Heart left ventricle (tissue), 16 donors: ENCODE measurements around the gene NR3C2. TPM values are rescaled to one million over a fixed set of nuclear protein-coding genes. Genes with fewer than 3 reads are reported as not detected.

ENCODE experiments used
- ATAC-seq, 4 donors: fragments of 200-7000 bp; cut with Tn5 transposase; one replicate each; pipeline ENCODE4 v1.9.1; 2020 to 2022; ENCODE audit warnings: moderate library complexity in 4 of 4, mild to moderate bottlenecking in 3 of 4, moderate number of reproducible peaks in 1 of 4
- DNase-seq, 5 donors: peaks; one replicate each; pipeline ENCODE4 v3.0.0-alpha.2; 2020
- H3K27ac ChIP-seq, 12 donors: fragments of 200-600 bp; sonication (generic) in 4 of 12; one replicate each; pipeline versions ENCODE4 v1.5.0 to v1.8.0; 2016 to 2022; ENCODE audit warnings: mild to moderate bottlenecking in 2 of 12
- H3K27me3 ChIP-seq, 9 donors: fragments of 200-600 bp; sonication (generic) in 2 of 9; one replicate each; pipeline versions ENCODE4 v1.5.1 to v1.8.0; 2016 to 2022; ENCODE audit warnings: mild to moderate bottlenecking in 3 of 9
- H3K36me3 ChIP-seq, 9 donors: fragments of 200-600 bp; sonication (generic) in 2 of 9; one replicate each; pipeline versions ENCODE4 v1.5.0 to v1.8.0; 2018 to 2022; ENCODE audit warnings: mild to moderate bottlenecking in 2 of 9
- H3K4me1 ChIP-seq, 12 donors: fragments of 200-600 bp; sonication (generic) in 4 of 12; one replicate each; pipeline versions ENCODE4 v1.5.0 to v1.8.0; 2016 to 2022; ENCODE audit warnings: mild to moderate bottlenecking in 3 of 12
- H3K4me3 ChIP-seq, 12 donors: fragments of 200-600 bp; sonication (generic) in 4 of 12; one replicate each; pipeline versions ENCODE4 v1.5.0 to v1.8.0; 2017 to 2022; ENCODE audit warnings: mild to moderate bottlenecking in 9 of 12, moderate library complexity in 4 of 12
- H3K9me3 ChIP-seq, 12 donors: fragments of 200-600 bp; sonication (generic) in 4 of 12; one replicate each; pipeline versions ENCODE4 v1.5.0 to v1.8.0; 2016 to 2022; ENCODE audit warnings: mild to moderate bottlenecking in 1 of 12
- POLR2A ChIP-seq, 2 donors: fragments of 450-650 bp; IDR thresholded peaks; one replicate each; pipeline ENCODE4 v1.6.1; 2017; ENCODE audit warnings: antibody characterized with exemption in 2 of 2, mild to moderate bottlenecking in 2 of 2, moderate library complexity in 2 of 2
- WGBS, 4 donors: extraction: QIAGEN DNeasy Blood & Tissue Kit in 2 of 4; methylation state at CpG; one replicate each; pipeline versions ENCODE4 v1.1.5 to v1.1.7; 2013 to 2018; 5-methylcytosine and 5-hydroxymethylcytosine counted together
- intact Hi-C, 10 donors: fragments of 100-400 bp; cut with DNase I; formaldehyde crosslinking; loops; one replicate each; pipeline versions ENCODE4 v1.11.1 to v1.14.2; 2022
- polyA plus RNA-seq, 2 donors: library from polyadenylated mRNA; stranded (reverse); fragments of 200-250 nt; gene quantifications; one replicate each; pipeline ENCODE4 v1.2.3, GENCODE V29; 2013
- total RNA-seq, 9 donors: library from RNA; depleted of rRNA in 2 of 9; stranded (reverse); fragments of >200 nt in 2 of 9; fragmentation: NEBNext Ultra II Directional in 3 of 9; extraction: Animal tissue kit (Norgen Biotek cat#: 25700) in 3 of 9; gene quantifications; one replicate each; pipeline versions ENCODE4 v1.1.0 to v1.2.4, GENCODE V29; 2016 to 2023
- TF ChIP-seq, protein P1 (sequence below), 12 donors: fragments of 200-600 bp; sonication (generic) in 4 of 12; IDR thresholded peaks; one replicate each; pipeline versions ENCODE4 v1.5.0 to v1.8.0; 2018 to 2022; ENCODE audit warnings: antibody characterized with exemption in 12 of 12, mild to moderate bottlenecking in 5 of 12
- donor health status: ischemic (EF 13 %, LVEDD 7.1; RV severe dilation, severe dysfunction).
- donor health status: healthy with polysubstance abuse.
- donor health status: DM: no; HTN: yes; CAD: no.
- donor health status: DM: no; HTN: no; CAD: no.
- donor health status: ischemic (EF 25% LVEDD 6.9; RV normal size, moderate dysfunction).
- donor health status: ischemic (EF 25% LVEDD 5.7; RV mildly dilated, moderate dysfunction).
- donor health status: healthy.
- donor health status: DM: yes; HTN: yes; CAD: no.
- donor health status: ischemic (EF 35%, LVEDD 5.7; RV mildly dilated, moderate dysfunction).
- donor health status: nonischemic (EF 11% LVEDD 7.7; RV severe dilation, severe dysfunction).
- donor health status: DM: yes; HTN: yes; CAD: no.
- donor health status: PGD.
- donor health status: ischemic (EF 29% LVEDD 5.4; RV normal size, mild dysfunction).
- donor health status: nonischemic (EF 23%, LVEDD 6.1; RV moderate dilation, normal function).

Gene NR3C2
- total and polyA plus RNA-seq, 11 donors: 3.6 to 26.5 (median 18.4) TPM

GRCh38 chr4:148420397-148420796, 21.8 kb downstream of the NR3C2 start:
- Histone ChIP-seq H3K27me3 (no peaks in the 10 kb centered on the region), H3K27ac (no peak overlapping the region), H3K4me3 (no peak overlapping the region), H3K4me1 (peaks cover 0 to 47% (median 8%) of the 10 kb centered on the region in 12 donors), H3K9me3 (no peaks in the 10 kb centered on the region), H3K36me3 (no peaks in the 10 kb centered on the region)
- intact Hi-C loops: no loop called here
- WGBS, 4 donors: 44 to 96% (median 61%) methylated on average over 2 of the region's 2 CpGs
- ATAC-seq (no peak), DNase-seq (no peak)
- no peak for TF ChIP-seq POLR2A (IDR thresholded peaks at IDR 0.05)
- TF ChIP-seq, protein P1, sequence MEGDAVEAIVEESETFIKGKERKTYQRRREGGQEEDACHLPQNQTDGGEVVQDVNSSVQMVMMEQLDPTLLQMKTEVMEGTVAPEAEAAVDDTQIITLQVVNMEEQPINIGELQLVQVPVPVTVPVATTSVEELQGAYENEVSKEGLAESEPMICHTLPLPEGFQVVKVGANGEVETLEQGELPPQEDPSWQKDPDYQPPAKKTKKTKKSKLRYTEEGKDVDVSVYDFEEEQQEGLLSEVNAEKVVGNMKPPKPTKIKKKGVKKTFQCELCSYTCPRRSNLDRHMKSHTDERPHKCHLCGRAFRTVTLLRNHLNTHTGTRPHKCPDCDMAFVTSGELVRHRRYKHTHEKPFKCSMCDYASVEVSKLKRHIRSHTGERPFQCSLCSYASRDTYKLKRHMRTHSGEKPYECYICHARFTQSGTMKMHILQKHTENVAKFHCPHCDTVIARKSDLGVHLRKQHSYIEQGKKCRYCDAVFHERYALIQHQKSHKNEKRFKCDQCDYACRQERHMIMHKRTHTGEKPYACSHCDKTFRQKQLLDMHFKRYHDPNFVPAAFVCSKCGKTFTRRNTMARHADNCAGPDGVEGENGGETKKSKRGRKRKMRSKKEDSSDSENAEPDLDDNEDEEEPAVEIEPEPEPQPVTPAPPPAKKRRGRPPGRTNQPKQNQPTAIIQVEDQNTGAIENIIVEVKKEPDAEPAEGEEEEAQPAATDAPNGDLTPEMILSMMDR (IDR thresholded peaks at IDR 0.05): no peak

DNA sequence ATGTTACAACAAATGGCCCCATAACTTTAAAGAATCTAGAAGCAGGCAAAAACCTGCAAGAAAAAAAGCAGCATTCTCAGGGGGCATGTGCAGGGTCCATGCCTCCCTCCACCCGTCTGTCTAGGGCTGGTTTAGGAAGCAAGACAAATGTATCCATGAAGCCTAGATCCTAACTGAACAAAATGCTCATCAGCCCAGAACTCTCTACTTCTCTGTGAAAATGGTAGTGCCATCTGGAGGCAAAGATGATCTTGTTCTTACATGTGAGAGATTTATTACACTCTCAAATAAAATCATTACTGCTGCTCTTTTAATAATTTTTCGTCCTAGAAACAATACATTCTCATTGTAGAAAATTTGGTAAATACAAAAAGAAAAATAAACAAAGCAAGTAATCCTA, 26.7 kb downstream of the NR3C2 start:
- Histone ChIP-seq H3K27me3 (no peaks in the 10 kb centered on the region), H3K9me3 (no peaks in the 10 kb centered on the region), H3K4me1 (peaks cover 0 to 33% (median 2%) of the 10 kb centered on the region in 12 donors), H3K27ac (no peak overlapping the region), H3K36me3 (no peaks in the 10 kb centered on the region), H3K4me3 (no peak overlapping the region)
- intact Hi-C loops: no loop called here
- 73 to 83% (median 80%) methylated on average over 2 of the region's 2 CpGs for WGBS, 4 donors
- TF ChIP-seq, protein P1 (IDR thresholded peaks at IDR 0.05): peak in 6 of 12 donors; percentile 15 to 40 (median 26)
- no peak for TF ChIP-seq POLR2A (IDR thresholded peaks at IDR 0.05)
- ATAC-seq (peak in 3 of 4 donors; percentile 13 to 51 (median 39)), DNase-seq (no peak)

- TF ChIP-seq, protein P1 (IDR thresholded peaks at IDR 0.05): no peak
- no peak for TF ChIP-seq POLR2A (IDR thresholded peaks at IDR 0.05)
- ATAC-seq (no peak), DNase-seq (no peak)
- no peak overlapping the region for H3K4me3 ChIP-seq
- no peaks in the 10 kb centered on the region for H3K36me3 ChIP-seq
- peaks cover 0 to 29% (median 5%) of the 10 kb centered on the region in 12 donors for H3K4me1 ChIP-seq
- intact Hi-C loops: no loop called here
- no peaks in the 10 kb centered on the region for H3K27me3 ChIP-seq
- WGBS, 4 donors: 68 to 93% (median 88%) methylated on average over 2 of the region's 2 CpGs
- H3K9me3 ChIP-seq: no peaks in the 10 kb centered on the region
- H3K27ac ChIP-seq: no peak overlapping the region
Observed at GRCh38 chr4:148412460-148412994, 29.7 kb downstream of the NR3C2 start.

GRCh38 chr4:148405161-148405893, 36.9 kb downstream of the NR3C2 start:
- H3K36me3 ChIP-seq: no peaks in the 10 kb centered on the region
- H3K27me3 ChIP-seq: no peaks in the 10 kb centered on the region
- no peak overlapping the region for H3K27ac ChIP-seq
- ATAC-seq: no peak
- H3K4me1 ChIP-seq: peaks cover 0 to 22% (median 5%) of the 10 kb centered on the region in 12 donors
- H3K4me3 ChIP-seq: no peak overlapping the region
- TF ChIP-seq, protein P1 (IDR thresholded peaks at IDR 0.05): no peak
- no peak for TF ChIP-seq POLR2A (IDR thresholded peaks at IDR 0.05)
- 72 to 84% (median 78%) methylated on average over 5 of the region's 5 CpGs for WGBS, 4 donors
- intact Hi-C loops: no loop called here
- H3K9me3 ChIP-seq: no peaks in the 10 kb centered on the region
- no peak for DNase-seq
